NCI-H2107 treated with DMSO at 0.1 percent for 48 hours (cell line): Measurements from ENCODE around the gene ZNF385D.

Experiments used
- DNase-seq: peaks from one replicate; lab custom pipeline; 2025; ENCODE audit not compliant: unreplicated experiment; lab: John Stamatoyannopoulos, UW

ZNF385D gene, protein sequence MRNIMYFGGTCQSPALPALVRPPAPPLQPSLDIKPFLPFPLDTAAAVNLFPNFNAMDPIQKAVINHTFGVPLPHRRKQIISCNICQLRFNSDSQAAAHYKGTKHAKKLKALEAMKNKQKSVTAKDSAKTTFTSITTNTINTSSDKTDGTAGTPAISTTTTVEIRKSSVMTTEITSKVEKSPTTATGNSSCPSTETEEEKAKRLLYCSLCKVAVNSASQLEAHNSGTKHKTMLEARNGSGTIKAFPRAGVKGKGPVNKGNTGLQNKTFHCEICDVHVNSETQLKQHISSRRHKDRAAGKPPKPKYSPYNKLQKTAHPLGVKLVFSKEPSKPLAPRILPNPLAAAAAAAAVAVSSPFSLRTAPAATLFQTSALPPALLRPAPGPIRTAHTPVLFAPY

DNA sequence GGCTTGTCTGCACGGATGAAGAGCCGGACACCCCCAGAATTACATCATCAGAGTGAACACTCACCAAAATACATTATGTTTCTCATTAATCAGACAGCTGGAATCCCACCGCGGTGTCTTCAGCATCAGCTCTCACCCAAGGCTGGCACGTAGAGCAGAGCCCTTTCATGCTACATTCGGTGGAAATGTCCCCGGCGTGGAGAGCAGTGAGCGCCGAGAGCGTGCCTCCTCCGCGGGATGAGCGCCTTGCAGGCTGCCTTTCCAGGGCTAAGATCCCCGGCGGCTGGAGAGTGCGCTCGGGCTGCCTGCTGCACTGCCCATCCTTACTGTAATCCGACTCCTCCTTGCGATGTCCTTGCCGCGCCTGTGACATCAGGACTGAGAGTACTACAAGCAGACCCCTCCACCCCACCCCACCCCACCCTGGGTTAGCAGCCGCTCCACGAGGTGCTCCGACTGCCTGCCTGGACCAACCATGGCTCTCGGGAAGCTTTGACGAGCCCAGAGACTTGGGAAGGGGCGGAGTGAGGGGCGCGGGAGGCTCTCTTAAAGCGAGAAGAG lies at the start of gene ZNF385D:
Gene ZNF385D, minus strand, starts transcription at position 380 of the 561 bp plus-strand sequence. Its CDS starts 294 bp downstream, at position 86.
- DNase-seq, result no peak

DNA sequence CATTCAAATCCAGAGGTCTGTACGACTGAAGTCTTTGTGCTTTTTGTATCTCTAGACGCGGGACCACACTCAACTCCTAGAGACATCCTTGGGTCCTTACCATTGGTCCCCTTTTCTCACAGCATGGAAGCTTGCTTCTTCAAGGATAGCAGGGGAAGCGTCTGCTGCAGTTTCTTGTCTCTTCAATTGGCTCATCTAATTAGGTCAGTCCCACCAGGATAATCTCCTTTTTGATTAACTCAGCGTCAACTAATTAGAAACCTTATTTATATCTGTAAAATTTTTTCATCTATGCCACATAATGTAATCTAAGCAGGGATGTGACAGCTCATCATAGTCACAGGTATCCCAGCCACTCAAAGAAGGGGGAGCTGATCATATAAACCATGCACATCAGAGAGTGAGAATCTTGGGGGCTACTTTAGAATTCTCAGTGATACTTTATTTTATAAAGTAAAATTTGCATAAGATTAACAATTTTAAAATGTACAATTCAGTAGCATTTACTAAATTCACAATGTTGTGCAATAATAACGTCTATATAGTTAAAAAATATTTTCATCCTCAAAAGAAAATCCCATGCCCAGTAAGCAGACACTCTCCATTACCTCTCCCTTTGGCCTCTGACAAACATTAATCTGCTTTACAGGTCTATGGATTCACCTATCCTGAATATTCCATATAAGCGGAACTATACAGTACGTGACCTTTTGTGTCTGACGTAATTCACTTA lies 47.5 kb upstream of the ZNF385D start:
- DNase-seq, result no peak

DNA sequence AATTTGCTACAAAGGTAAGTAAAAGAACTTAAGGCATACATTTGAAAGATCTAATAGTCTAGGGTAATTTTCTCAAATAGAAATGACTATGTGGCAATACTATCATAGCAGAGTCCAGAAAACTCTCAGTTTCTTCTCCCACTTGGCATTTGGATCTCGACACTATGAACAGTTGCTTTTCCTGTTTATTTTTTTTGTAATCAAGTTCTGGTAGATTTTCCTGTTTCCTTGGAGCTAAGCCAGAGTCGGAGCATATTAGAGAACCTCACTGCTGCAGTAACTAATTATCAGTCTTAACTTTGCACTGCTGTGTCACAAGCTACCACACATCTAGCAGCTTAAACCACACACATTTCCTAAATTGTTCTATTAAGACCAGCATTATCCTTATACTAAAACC lies 44.9 kb upstream of the ZNF385D start:
- no peak for DNase-seq

DNA sequence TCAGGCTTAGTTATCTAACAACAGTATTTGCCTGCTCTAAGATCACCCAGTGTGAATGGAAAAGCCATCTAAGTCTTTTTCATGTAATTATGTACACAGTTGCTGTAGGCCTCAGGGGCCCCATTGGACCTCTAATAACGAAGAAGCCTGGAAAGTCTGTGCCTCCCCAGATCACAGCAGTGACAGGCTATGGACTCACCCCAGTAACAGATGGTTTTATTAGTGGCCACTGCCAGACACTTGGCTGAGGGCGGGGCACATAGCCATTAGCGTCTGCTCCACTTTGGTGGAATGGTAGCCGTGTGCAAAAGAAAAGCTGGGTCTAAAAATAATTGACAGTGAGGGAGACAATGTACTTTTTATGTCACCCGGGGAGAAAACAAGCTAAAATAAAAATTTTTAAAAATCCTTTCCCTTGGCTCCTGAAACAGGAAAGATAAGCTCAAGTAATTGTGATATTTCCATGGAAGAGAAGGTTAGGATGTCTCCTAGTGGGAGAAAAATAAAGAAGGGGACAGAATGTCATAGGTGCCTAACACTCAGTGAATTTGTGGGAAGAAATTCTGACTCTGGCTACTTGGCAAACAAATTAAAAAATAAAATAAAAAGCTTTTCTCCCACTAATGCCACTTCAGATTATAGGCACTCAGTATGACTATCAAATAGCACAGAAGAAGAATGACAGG lies 44.3 kb upstream of the ZNF385D start:
- no peak for DNase-seq

DNA sequence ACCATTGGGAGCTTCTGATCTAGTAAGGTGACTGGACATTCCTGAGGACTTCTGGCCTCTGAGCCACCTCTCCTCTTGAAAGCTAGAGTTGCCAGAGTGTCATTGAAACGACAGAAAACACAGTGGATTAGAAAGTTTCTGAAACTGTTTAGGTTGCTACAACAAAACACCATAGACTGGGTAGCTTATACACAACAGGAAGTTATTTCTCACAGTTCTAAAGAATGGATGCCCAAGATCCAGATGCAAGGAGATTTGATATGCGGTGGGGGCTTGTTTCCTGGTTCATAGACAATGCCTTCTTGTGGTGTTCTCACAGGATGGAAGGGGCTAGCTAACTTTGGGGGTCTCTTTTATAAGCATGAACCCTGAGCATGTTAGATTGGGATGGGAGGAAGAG lies 43.3 kb upstream of the ZNF385D start:
- no peak for DNase-seq

DNA sequence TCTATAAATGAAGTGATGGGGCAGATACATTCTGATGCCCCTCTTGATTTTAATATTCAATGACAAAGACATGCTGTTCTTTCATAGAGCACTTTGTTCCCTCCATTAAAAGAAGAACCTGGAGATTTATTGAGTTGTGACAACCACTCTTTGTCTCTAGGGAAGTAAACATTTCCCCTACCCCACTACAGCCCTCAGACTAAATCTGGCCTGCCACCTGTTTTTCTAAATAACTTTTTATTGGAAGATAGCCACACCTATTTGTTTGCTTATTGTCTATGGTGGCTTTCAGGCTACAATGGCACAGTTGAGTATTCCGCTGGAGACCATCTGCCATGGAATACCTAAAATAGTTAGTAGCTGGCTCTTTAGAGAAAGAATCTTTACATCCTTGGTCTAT lies 41.2 kb upstream of the ZNF385D start:
- no peak for DNase-seq

DNA sequence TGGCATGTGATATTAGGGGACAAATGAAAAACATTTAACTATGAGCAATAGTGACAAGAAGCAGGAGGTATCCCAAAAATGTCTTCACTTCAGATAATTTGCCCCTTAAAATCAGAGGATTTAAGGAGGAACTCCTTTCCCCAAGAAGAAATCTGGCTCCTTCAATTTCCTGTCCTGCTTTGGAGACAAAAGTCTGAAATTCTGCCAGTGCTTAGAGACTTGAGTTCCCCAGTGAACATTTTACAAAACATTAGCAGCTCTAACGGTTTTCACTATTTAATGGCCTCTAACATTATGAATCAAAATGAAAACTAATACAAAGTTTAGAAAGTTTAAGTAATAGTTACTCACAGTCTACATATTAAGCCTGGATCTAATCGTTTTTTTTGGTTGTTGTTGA lies 40.3 kb upstream of the ZNF385D start:
- no peak for DNase-seq

DNA sequence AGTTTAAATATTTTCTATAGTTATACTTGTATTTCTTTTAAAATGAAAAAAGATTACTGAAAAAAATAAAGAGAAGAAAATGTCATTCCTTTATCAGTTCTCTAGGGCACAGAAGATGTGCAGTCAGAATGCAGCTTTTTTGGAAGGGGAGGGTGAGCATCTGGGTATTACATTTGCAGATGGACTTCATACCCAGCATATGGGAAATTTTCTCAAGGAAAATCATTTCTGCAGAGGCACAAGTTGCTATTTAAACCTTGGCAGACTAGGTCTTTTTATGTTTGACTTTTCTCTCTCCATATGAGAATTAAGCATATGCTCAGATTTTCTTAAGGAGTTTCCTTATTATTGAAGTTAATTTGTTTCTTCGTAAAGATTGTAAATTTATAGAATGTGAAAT lies 39.5 kb upstream of the ZNF385D start:
- DNase-seq, result no peak

DNA sequence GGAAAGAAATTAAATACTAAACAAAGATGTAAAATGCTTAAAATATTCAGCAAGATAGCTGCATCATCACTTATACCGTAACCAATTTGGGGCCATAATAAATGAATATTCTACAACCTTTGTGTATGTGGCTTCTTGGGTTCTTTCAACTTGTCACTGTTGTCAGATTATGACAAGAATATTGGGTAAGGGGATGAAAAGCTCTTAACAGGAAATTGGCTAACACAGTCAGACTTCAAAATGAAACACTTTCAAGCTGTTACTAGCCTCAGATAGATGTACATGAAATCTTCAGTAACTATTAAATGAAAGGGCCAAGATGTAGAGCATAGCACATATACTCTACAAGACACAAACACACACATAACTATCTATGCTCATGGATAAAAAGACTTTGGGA lies 38.7 kb upstream of the ZNF385D start:
- DNase-seq, result no peak

DNA sequence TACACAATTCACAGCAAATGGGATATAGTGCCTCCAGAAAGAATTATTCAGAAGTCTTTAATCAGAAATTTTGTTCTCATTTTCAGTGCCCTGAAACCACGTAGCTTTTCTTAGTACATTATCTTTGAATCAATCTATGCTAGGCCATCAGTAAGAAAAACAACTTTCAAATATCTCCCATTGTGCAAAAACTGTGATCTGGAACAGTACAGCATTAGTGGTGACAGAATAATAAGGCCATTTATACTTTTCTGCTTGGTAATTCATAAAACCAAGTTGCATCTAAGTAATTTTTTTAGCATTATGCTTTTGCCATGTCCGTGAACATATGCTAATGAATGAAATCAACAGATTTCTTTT lies 35.4 kb upstream of the ZNF385D start:
- DNase-seq, result no peak

DNA sequence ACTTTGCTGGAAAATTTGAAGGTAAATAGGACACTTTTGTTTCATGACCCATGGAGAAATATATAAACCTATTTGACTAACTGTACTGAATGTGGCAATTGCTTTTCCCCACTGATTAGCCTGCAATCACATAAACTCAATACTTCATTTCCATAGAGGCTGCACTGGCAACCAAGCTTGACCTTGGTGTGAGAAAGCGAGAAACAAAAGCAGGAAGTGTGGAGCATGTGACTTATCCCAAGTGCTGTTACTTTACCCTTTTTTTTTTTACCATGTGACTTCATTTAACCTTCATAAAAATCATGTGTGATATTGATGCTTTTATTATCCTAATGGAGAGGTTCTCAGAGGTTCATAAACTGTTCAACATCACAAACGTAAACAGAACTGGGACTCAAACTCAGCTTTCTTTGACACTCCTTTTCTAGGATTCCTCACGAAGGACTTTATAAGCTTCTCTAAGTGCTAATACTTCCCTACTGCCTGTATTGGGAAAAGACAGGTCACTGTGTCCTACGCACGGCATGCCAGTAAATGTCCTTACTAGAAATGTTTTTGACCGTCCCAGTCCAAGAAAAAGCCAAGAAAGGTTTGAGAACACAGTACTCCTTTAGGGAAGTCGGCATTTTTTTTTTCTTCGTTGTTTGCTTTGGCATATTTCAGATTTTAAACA lies 34.9 kb upstream of the ZNF385D start:
- DNase-seq, result no peak

DNA sequence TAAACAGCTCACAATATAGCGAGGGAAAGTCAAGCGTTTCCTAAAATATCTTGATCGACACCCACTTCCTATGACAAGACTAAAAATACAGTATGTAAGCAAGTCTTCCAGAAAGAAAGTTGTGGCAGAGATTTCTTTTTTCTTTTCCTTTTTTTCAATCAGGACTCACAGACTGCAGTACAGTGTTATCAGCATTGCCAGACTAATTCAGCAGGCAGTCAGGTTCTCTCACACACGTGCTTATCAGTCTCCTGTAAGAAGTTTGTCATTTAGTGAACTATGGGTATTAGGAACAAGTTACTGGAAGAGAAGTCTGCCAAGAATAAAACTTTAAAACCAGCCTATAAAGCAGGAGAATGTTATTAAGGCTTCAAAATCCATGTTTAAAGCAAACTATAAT lies 32.8 kb upstream of the ZNF385D start:
- no peak for DNase-seq

DNA sequence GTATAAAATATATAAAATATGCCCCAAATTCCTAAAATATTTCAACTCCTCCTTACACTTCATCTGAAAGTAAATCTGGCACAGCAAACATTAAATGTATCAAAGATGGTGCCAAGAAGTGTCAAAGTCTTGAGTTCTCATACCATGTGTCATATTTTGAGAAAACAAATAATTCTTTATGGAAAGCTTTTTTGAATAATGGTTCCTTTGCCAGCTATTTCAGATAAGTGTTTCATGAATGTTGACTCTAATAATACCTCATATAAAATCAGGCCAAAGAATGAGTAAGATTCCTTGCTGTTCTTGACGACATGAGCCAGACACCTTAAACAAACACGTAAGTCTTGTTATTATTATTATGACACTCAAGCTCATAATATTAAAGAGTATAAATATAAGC lies 30.3 kb upstream of the ZNF385D start:
- DNase-seq, result no peak

DNA sequence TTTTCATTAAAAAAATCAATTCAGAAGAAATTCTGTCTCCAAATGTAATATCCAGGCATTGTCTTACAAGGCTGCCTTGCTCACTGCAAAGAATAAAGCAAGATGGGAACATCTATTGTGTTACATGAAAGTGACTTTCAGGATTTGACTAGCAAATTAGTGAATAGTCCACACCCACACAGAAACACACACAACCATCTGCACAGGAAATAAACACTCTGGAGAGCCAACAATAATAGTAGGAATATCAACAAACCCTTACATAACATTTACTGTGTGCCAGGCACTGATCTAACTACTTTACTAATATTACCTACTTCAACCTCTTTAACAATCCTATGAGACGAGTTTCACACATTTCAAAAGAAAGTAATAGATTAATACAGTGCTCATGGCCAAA lies 28.9 kb upstream of the ZNF385D start:
- no peak for DNase-seq

DNA sequence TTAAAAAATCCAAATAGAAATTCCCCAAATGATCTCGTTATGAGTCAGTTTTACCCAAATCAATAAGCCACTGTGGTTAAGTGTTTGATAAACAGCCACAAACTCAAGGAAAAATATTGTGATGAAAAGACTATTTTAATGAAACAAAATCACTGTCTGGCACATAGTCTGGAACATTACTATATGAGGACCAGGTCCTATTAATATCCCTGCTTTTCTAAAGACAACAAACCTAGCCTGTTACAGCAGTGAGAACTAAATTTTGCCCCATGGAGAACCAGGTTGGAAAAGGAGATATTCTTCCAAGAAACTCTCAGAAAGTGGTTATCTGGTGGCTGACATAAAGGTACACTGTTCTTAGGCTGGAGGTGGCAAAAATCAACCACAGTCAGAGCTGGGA lies 27.7 kb upstream of the ZNF385D start:
- DNase-seq, result no peak

DNA sequence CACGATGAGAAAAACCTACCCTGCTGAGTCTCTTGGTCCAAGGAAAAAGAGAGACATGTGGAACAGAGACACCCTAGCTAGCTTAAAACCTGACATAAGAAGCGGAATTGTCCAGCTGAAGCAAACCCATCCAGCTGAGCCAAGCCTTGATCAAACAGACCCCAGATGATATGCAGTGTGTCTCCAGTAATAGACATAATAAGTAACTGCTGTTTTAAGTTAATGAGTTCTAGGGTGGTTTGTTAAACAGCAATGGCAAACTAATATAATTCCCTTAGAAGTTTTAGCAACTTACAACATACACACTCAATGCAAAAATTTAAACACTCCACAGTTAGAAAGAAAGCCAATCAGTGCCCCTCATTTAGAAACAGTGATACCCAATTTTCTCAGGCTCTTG lies 26.8 kb upstream of the ZNF385D start:
- no peak for DNase-seq

DNA sequence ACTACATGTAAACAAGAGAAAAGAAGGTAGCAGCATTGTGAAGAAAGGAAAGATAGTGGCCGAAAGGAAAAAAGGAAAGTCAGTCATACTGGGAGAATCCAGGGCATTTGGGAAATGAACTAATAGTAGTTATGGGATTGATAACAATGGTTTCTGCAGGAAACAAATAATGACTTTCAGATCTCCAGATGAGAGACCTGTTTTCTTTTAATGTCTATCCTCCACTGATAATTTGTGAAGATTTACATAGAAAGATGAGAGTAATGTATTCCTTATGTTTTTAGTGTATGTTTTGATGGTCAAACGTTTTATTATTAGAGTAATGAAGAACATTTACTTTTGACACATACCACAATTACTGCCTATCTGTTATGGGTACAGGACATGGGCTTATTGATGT lies 15.0 kb upstream of the ZNF385D start:
- no peak for DNase-seq

DNA sequence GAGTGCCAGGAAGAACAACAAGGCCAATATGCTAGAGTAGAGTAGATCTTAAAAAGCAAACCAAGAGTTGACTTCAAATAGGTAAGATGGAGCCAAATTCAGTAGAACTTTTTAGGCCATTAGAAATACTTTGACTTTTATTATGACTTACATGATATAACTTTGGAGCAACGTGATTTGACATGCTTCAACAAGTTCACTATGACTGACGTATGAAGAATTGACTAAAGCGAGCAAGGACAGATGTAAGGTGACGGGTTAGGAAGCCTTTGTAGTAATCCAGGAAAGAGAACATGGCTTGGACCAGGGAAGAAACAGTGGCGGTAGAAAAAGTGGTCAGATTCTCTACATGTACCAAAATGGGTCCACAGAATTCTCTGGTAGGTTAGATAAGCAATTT lies 4.9 kb upstream of the ZNF385D start:
- no peak for DNase-seq

DNA sequence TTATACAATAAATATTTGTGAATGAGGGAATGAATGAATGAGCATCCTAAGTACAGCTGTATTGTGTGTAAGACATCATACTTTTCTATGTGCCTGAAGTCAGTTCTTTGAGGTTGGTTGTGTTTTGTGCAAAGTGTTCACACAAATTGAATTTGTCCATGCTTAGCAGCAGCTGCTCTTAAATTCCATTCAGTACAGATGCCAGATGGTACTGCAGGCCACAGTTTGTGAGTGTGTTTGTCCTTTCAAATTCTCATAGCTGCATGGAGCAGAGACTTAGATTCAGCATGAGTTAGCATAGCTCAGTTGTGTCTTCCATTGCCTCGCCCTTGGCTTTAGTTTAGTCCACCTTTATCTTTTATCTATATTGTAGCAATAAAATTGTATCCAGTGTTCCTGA lies 3.8 kb upstream of the ZNF385D start:
- DNase-seq, result no peak

DNA sequence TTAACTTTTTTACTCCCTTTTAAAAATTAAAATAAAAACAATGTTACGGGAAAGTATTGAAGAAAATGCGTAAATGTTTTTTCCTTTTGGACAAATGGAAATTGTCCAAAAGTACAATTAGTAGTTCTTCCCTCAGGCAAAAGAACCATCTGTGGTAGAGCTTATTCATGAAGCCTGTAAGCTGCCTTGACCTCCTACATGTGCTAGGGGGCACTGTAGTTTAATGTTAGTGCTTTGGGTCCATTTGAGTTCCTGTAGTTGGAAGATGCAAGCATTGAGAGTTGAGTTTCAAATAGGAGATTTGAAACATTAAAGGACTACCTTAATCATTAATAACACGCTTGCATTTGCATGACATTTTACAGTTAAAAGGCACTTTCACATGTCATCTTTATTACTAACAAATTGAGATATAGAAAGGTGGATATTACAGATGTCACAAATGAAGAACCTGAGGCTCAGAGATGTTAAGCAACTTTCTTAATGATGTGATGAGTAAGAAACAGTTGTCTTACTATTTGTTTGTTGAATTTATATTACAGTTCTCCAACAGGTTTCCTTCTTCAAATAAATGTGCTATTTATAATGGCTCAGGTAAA lies 1.8 kb upstream of the ZNF385D start:
- DNase-seq, result no peak

DNA sequence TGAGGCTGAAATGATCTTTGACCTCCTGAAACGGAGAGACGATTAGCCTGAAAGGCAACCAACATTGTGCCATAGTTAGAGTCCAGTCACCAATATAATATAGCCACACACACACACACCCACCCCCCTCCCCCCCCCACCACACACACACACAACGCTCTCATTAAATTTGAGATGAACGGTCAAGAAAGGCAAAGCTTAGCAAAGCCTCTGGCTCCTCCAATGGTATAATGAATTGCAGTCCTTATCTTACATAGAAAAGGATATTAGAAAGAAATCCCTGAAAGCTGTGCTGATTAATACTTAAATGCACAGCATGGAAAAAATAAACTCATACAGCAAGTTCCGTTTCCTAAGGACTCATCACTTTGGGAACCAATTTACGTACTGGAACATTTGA lies 876 bp upstream of the ZNF385D start:
- no peak for DNase-seq
